ENCODE results near the gene F9.

F9 gene

DNA sequence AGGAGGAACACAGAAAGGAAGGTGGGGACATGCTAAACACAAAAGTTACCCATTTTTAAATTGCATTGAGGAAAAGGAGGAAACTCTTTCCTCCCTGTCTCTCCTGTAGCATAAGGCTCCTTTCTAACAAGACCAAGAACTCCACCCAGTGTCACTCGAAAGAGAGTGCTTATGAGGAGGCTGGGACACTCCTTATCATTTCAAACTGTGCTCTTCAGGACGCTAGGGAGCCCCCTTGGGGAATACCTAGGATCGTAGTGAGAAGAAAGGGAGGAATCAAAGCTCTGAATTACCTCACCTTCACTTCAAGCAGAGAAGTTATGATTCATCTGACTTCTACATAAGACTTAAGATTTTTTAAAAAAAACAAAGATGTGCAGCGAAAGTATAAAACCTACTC, 65.5 kb downstream of the F9 start:
- TF ChIP-seq, protein P1, sequence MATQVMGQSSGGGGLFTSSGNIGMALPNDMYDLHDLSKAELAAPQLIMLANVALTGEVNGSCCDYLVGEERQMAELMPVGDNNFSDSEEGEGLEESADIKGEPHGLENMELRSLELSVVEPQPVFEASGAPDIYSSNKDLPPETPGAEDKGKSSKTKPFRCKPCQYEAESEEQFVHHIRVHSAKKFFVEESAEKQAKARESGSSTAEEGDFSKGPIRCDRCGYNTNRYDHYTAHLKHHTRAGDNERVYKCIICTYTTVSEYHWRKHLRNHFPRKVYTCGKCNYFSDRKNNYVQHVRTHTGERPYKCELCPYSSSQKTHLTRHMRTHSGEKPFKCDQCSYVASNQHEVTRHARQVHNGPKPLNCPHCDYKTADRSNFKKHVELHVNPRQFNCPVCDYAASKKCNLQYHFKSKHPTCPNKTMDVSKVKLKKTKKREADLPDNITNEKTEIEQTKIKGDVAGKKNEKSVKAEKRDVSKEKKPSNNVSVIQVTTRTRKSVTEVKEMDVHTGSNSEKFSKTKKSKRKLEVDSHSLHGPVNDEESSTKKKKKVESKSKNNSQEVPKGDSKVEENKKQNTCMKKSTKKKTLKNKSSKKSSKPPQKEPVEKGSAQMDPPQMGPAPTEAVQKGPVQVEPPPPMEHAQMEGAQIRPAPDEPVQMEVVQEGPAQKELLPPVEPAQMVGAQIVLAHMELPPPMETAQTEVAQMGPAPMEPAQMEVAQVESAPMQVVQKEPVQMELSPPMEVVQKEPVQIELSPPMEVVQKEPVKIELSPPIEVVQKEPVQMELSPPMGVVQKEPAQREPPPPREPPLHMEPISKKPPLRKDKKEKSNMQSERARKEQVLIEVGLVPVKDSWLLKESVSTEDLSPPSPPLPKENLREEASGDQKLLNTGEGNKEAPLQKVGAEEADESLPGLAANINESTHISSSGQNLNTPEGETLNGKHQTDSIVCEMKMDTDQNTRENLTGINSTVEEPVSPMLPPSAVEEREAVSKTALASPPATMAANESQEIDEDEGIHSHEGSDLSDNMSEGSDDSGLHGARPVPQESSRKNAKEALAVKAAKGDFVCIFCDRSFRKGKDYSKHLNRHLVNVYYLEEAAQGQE (IDR thresholded peaks at IDR 0.05; ENCODE audit: insufficient read depth in 1 of 2, low read depth in 2 of 2, low read length in 2 of 2), result no peak
- TF ChIP-seq TAF1 (IDR thresholded peaks at IDR 0.05; ENCODE audit: borderline replicate concordance, insufficient read depth, low read length) (no peak), SIN3A (IDR thresholded peaks at IDR 0.05; ENCODE audit: borderline replicate concordance, insufficient read depth, low read length) (no peak), FOXP2 (optimal IDR thresholded peaks at IDR 0.05; ENCODE audit: borderline replicate concordance, extremely low read depth, extremely low read length, insufficient read depth) (no peak), POLR2AphosphoS5 (IDR thresholded peaks at IDR 0.05; ENCODE audit: low read depth, low read length) (no peak)

DNA sequence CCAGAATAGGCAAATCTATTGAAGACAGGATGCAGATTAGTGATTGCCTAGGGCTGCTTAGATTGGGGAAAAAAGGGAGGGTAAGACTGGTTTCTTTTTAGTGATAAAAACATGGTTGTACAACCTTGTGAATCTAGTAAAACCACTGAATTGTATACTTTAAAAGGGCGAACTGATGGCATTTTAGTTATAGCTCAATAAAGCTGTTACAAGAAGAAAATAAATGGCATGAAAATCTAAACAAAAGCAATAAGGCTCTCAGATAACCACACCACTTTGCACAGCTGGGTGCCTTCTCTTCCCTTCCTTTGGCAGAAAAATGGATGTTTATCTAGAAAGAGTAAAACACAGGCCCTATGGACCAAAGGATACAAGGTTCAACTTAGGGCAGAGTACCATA, 69.6 kb downstream of the F9 start:
- TF ChIP-seq POLR2AphosphoS5 (IDR thresholded peaks at IDR 0.05; ENCODE audit: low read depth, low read length) (no peak), FOXP2 (optimal IDR thresholded peaks at IDR 0.05; ENCODE audit: borderline replicate concordance, extremely low read depth, extremely low read length, insufficient read depth) (no peak), SIN3A (IDR thresholded peaks at IDR 0.05; ENCODE audit: borderline replicate concordance, insufficient read depth, low read length) (no peak), TAF1 (IDR thresholded peaks at IDR 0.05; ENCODE audit: borderline replicate concordance, insufficient read depth, low read length) (no peak)
- TF ChIP-seq, protein P1 (IDR thresholded peaks at IDR 0.05; ENCODE audit: insufficient read depth in 1 of 2, low read depth in 2 of 2, low read length in 2 of 2), result no peak

All from PFSK-1 (cell line).